SIG-M5 treated with dmso at 0.1 percent for 504 hours (cell line): ENCODE results near the gene RUBCNL.
A peak's percentile ranks its signal among the peaks of the same experiment; 100 is the strongest.

ENCODE experiments used
- DNase-seq: peaks from one replicate; lab custom pipeline; 2025; ENCODE audit not compliant: unreplicated experiment; lab: John Stamatoyannopoulos, UW

RUBCNL gene

GRCh38 chr13:46313024-46313423, 74.0 kb downstream of the RUBCNL start:
- DNase-seq, result no peak

GRCh38 chr13:46311217-46311616, 75.8 kb downstream of the RUBCNL start:
- no peak for DNase-seq

GRCh38 chr13:46310066-46310465, 77.0 kb downstream of the RUBCNL start:
- DNase-seq, result no peak

- DNase-seq, result peak; percentile 25
Measured at GRCh38 chr13:46307554-46307953, 79.5 kb downstream of the RUBCNL start.

- no peak for DNase-seq
Measured at GRCh38 chr13:46304546-46304945, 82.5 kb downstream of the RUBCNL start.

- peak; percentile 42 for DNase-seq
Measured at GRCh38 chr13:46303742-46304385, 83.2 kb downstream of the RUBCNL start.

GRCh38 chr13:46297361-46297811, 89.7 kb downstream of the RUBCNL start:
- no peak for DNase-seq

GRCh38 chr13:46296921-46297320, 90.1 kb downstream of the RUBCNL start:
- no peak for DNase-seq

GRCh38 chr13:46296115-46296822, 90.8 kb downstream of the RUBCNL start:
- peak; percentile 95 for DNase-seq

GRCh38 chr13:46295491-46296114, 91.4 kb downstream of the RUBCNL start:
- peak; percentile 98 for DNase-seq

- DNase-seq, result no peak
Measured at GRCh38 chr13:46293436-46293835, 93.6 kb downstream of the RUBCNL start.
